ENCODE measurements around the gene MED13L.

- TF ChIP-seq ZNF274 (IDR thresholded peaks at IDR 0.05; ENCODE audit: low read depth, low read length) (no peak), SUZ12 (IDR thresholded peaks at IDR 0.05; ENCODE audit: extremely low read depth, insufficient read depth, insufficient read length) (no peak), YY1 (IDR thresholded peaks at IDR 0.05; ENCODE audit: insufficient read depth, insufficient read length) (no peak)
Measured at GRCh38 chr12:116303929-116304328, 26.4 kb upstream of the MED13L start.

All from NT2/D1 (cell line).